GDM1 (cell line): ENCODE data around the gene TYW1.
"Not testable (repeated sequence)": the region's sequence is repeated elsewhere in the genome, so short reads cannot be mapped to it uniquely, and the experiment has no call there.

Experiments
- DNase-seq: peaks from one replicate; lab custom pipeline; 2025; lab: John Stamatoyannopoulos, UW

TYW1 gene

GRCh38 chr7:67130766-67131165, 134.1 kb downstream of the TYW1 start:
- DNase-seq, result not testable (repeated sequence)

- DNase-seq, result not testable (repeated sequence)
Observed at GRCh38 chr7:67134912-67135311, 138.3 kb downstream of the TYW1 start.

GRCh38 chr7:67135617-67136486, 139.2 kb downstream of the TYW1 start:
- DNase-seq, result not testable (repeated sequence)

GRCh38 chr7:67137489-67137888, 140.9 kb downstream of the TYW1 start:
- not testable (repeated sequence) for DNase-seq

- DNase-seq, result not testable (repeated sequence)
Observed at GRCh38 chr7:67139876-67140275, 143.2 kb downstream of the TYW1 start.

- DNase-seq, result not testable (repeated sequence)
Observed at GRCh38 chr7:67141001-67141400, 144.4 kb downstream of the TYW1 start.

GRCh38 chr7:67143091-67143786, 146.6 kb downstream of the TYW1 start:
- DNase-seq, result not testable (repeated sequence)

- DNase-seq, result not testable (repeated sequence)
Observed at GRCh38 chr7:67145581-67146193, 149.1 kb downstream of the TYW1 start.

- not testable (repeated sequence) for DNase-seq
Observed at GRCh38 chr7:67149131-67149530, 152.5 kb downstream of the TYW1 start.

GRCh38 chr7:67154374-67154773, 157.7 kb downstream of the TYW1 start:
- not testable (repeated sequence) for DNase-seq

- DNase-seq, result not testable (repeated sequence)
Observed at GRCh38 chr7:67156064-67156463, 159.4 kb downstream of the TYW1 start.

GRCh38 chr7:67163285-67163684, 166.7 kb downstream of the TYW1 start:
- not testable (repeated sequence) for DNase-seq

- DNase-seq, result not testable (repeated sequence)
Observed at GRCh38 chr7:67171151-67171550, 174.5 kb downstream of the TYW1 start.

GRCh38 chr7:67176730-67177129, 180.1 kb downstream of the TYW1 start:
- not testable (repeated sequence) for DNase-seq

GRCh38 chr7:67178915-67179688, 182.5 kb downstream of the TYW1 start:
- DNase-seq, result not testable (repeated sequence)

- not testable (repeated sequence) for DNase-seq
Observed at GRCh38 chr7:67182956-67183750, 186.5 kb downstream of the TYW1 start.

- DNase-seq, result not testable (repeated sequence)
Observed at GRCh38 chr7:67184912-67185659, 188.5 kb downstream of the TYW1 start.

- DNase-seq, result not testable (repeated sequence)
Observed at GRCh38 chr7:67185660-67186129, 189.1 kb downstream of the TYW1 start.

- not testable (repeated sequence) for DNase-seq
Observed at GRCh38 chr7:67189160-67189559, 192.5 kb downstream of the TYW1 start.
